T-cell (primary cell): Measurements from ENCODE around the gene SLC6A19. TPM values are rescaled to one million over a fixed set of nuclear protein-coding genes. Genes with fewer than 3 reads are reported as not detected.

ENCODE experiments used
- ATAC-seq, 4 experiments: fragments of 200-7000 bp in 3 of 4; fragments of 150-1000 bp in 1 of 4; cut with Tn5 transposase; replicated peaks in 1 of 4; 1 replicate in 3 of 4; 2 replicates in 1 of 4; pipeline ENCODE4 v1.10.0; 2021; ENCODE audit warnings: moderate library complexity in 3 of 4, mild to moderate bottlenecking in 2 of 4, moderate number of reproducible peaks in 1 of 4
- CTCF ChIA-PET, 2 donors: fragments of 300-600 bp; sonication (Branson Sonifier 250); formaldehyde crosslinking; loops; one replicate each; lab custom pipeline; 2022; ENCODE audit warnings: antibody characterized with exemption in 2 of 2; lab: Charles Lee
- POLR2A ChIA-PET, 2 donors: fragments of 300-600 bp; sonication (Branson Sonifier 250); formaldehyde crosslinking; loops; one replicate each; lab custom pipeline; 2022; ENCODE audit warnings: antibody characterized with exemption in 2 of 2; lab: Charles Lee
- DNase-seq, 35 experiments: peaks; one replicate each; pipeline versions ENCODE4 v3.0.0 to v3.0.0-alpha.2; 2013 to 2023
- H3K27ac ChIP-seq: one replicate; pipeline ENCODE4 v1.5.1; 2013; ENCODE audit warnings: low read length
- H3K27me3 ChIP-seq, 2 experiments: replicated peaks in 1 of 2; 1 replicate in 1 of 2; 2 replicates in 1 of 2; pipeline versions ENCODE4 v1.6.1 to v1.7.0; 2013; ENCODE audit warnings: low read length in 1 of 2, mixed read lengths in 1 of 2; ENCODE audit not compliant: control insufficient read depth in 2 of 2, insufficient read depth in 2 of 2; ENCODE audit errors: extremely low read depth in 1 of 2
- H3K36me3 ChIP-seq, 2 donors: 1 replicate in 1 of 2; 2 replicates in 1 of 2; pipeline versions ENCODE4 v1.6.1 to v1.7.0; 2013; ENCODE audit warnings: low read length in 1 of 2; ENCODE audit not compliant: control insufficient read depth in 2 of 2, insufficient read depth in 1 of 2; ENCODE audit errors: extremely low read depth in 1 of 2
- H3K4me1 ChIP-seq, 2 experiments: 1 replicate in 1 of 2; 2 replicates in 1 of 2; pipeline versions ENCODE4 v1.6.1 to v1.7.0; 2013; ENCODE audit warnings: low read length in 2 of 2, mixed read lengths in 1 of 2; ENCODE audit not compliant: insufficient read depth in 2 of 2, control insufficient read depth in 1 of 2; ENCODE audit errors: extremely low read depth in 1 of 2
- H3K4me3 ChIP-seq, 2 donors: 1 replicate in 1 of 2; 2 replicates in 1 of 2; pipeline versions ENCODE4 v1.5.1 to v1.7.0; 2013; ENCODE audit warnings: mild to moderate bottlenecking in 2 of 2, low read length in 1 of 2, moderate library complexity in 1 of 2; ENCODE audit not compliant: control insufficient read depth in 1 of 2; ENCODE audit errors: extremely low read depth in 1 of 2
- H3K9me3 ChIP-seq: 2 replicates; pipeline ENCODE4 v1.7.0; 2013
- H3K27ac Mint-ChIP-seq, 2 donors: one replicate each; pipeline ENCODE4 v1.8.0; 2020 to 2021; ENCODE audit warnings: mild to moderate bottlenecking in 2 of 2, mixed read lengths in 2 of 2
- H3K27me3 Mint-ChIP-seq, 2 donors: one replicate each; pipeline ENCODE4 v1.8.0; 2021 to 2022; ENCODE audit warnings: mixed read lengths in 2 of 2
- H3K36me3 Mint-ChIP-seq: one replicate; pipeline ENCODE4 v1.8.0; 2021; ENCODE audit warnings: mixed read lengths
- H3K4me1 Mint-ChIP-seq, 3 donors: one replicate each; pipeline ENCODE4 v1.8.0; 2020 to 2022; ENCODE audit warnings: mixed read lengths in 3 of 3, mild to moderate bottlenecking in 1 of 3
- H3K4me3 Mint-ChIP-seq, 3 donors: one replicate each; pipeline ENCODE4 v1.8.0; 2020 to 2022; ENCODE audit warnings: mild to moderate bottlenecking in 3 of 3, mixed read lengths in 3 of 3, moderate library complexity in 3 of 3
- H3K9me3 Mint-ChIP-seq, 3 donors: one replicate each; pipeline ENCODE4 v1.8.0; 2020 to 2022; ENCODE audit warnings: mixed read lengths in 3 of 3
- WGBS: methylation state at CpG from one replicate; pipeline ENCODE4 v1.1.5; 2013; ENCODE audit warnings: missing lambda C conversion rate; ENCODE audit not compliant: insufficient coverage; 5-methylcytosine and 5-hydroxymethylcytosine counted together
- total RNA-seq, 35 experiments: library from RNA in 6 of 35; stranded (reverse) in 6 of 35; fragments of 120-200 nt in 1 of 35; gene quantifications; one replicate each; pipeline versions ENCODE4 v1.2.1 to v1.2.4 and lab custom pipeline; 2013 to 2026

Gene SLC6A19
- total RNA-seq, 5 donors from 2014 or later (not counting 1 experiment from before 2014, with no cell fraction given): 0.06 TPM; not detected in 4

- WGBS: 84% methylated on average over 27 of the region's 29 CpGs
- ChIA-PET POLR2A (no interaction called here), CTCF (interaction anchor here in 1 of 2 donors (0.5 to 0.6 kb wide), 2 partner anchors 77 to 229 kb away, joined by 4 to 5 read pairs; no protein-coding TSS in a partner anchor)
- peaks cover 0 to 11% of the 10 kb centered on the region in 2 donors for H3K27me3 Mint-ChIP-seq
- no peak for DNase-seq
- H3K36me3 ChIP-seq: no peaks in the 10 kb centered on the region
- no peak overlapping the region for H3K4me3 ChIP-seq
- no peaks in the 10 kb centered on the region for H3K9me3 Mint-ChIP-seq
- no peak for ATAC-seq
- H3K27ac ChIP-seq: no peak overlapping the region
- peaks cover 2 to 4% (median 3%) of the 10 kb centered on the region in 3 donors for H3K4me1 Mint-ChIP-seq
- no peaks in the 10 kb centered on the region for H3K9me3 ChIP-seq
- H3K4me3 Mint-ChIP-seq: no peak overlapping the region
- H3K27me3 ChIP-seq: peaks cover 0 to 42% of the 10 kb centered on the region in 2 experiments
- H3K36me3 Mint-ChIP-seq: no peaks in the 10 kb centered on the region
- H3K27ac Mint-ChIP-seq: no peak overlapping the region
- H3K4me1 ChIP-seq: peaks cover 0 to 13% of the 10 kb centered on the region in 2 experiments
These were observed 48.2 kb downstream of the SLC6A19 start for GRCh38 chr5:1249366-1250280.

GRCh38 chr5:1251678-1252580 is 50.5 kb downstream of the SLC6A19 start:
- H3K4me3 Mint-ChIP-seq: no peak overlapping the region
- H3K27ac Mint-ChIP-seq: no peak overlapping the region
- H3K4me1 Mint-ChIP-seq: peaks cover 16 to 21% (median 18%) of the 10 kb centered on the region in 3 donors
- ATAC-seq (no peak), DNase-seq (no peak)
- H3K9me3 ChIP-seq: no peaks in the 10 kb centered on the region
- H3K36me3 Mint-ChIP-seq: no peaks in the 10 kb centered on the region
- H3K27ac ChIP-seq: no peak overlapping the region
- H3K27me3 Mint-ChIP-seq: peaks cover 0 to 7% of the 10 kb centered on the region in 2 donors
- H3K4me3 ChIP-seq: no peak overlapping the region
- H3K27me3 ChIP-seq: peaks cover 0 to 29% of the 10 kb centered on the region in 2 experiments
- no peaks in the 10 kb centered on the region for H3K36me3 ChIP-seq
- ChIA-PET POLR2A (no interaction called here), CTCF (no interaction called here)
- peaks cover 6 to 25% of the 10 kb centered on the region in 2 experiments for H3K4me1 ChIP-seq
- no peaks in the 10 kb centered on the region for H3K9me3 Mint-ChIP-seq
- 87% methylated on average over 22 of the region's 27 CpGs for WGBS

GRCh38 chr5:1252681-1253080 is 51.3 kb downstream of the SLC6A19 start:
- no peaks in the 10 kb centered on the region for H3K9me3 Mint-ChIP-seq
- WGBS: 93% methylated on average over 4 of the region's 9 CpGs
- H3K36me3 Mint-ChIP-seq: no peaks in the 10 kb centered on the region
- Histone ChIP-seq H3K27me3 (peaks cover 0 to 22% of the 10 kb centered on the region in 2 experiments), H3K4me1 (peaks cover 6 to 25% of the 10 kb centered on the region in 2 experiments), H3K4me3 (no peak overlapping the region), H3K36me3 (no peaks in the 10 kb centered on the region), H3K9me3 (no peaks in the 10 kb centered on the region), H3K27ac (no peak overlapping the region)
- no peak overlapping the region for H3K4me3 Mint-ChIP-seq
- ChIA-PET POLR2A (no interaction called here), CTCF (no interaction called here)
- H3K27ac Mint-ChIP-seq: no peak overlapping the region
- DNase-seq (no peak), ATAC-seq (no peak)
- H3K4me1 Mint-ChIP-seq: peaks cover 16 to 21% (median 18%) of the 10 kb centered on the region in 3 donors
- peaks cover 0 to under 1% of the 10 kb centered on the region in 2 donors for H3K27me3 Mint-ChIP-seq

- Mint-ChIP-seq H3K4me3 (no peak overlapping the region), H3K4me1 (peaks cover 16 to 21% (median 18%) of the 10 kb centered on the region in 3 donors), H3K27me3 (peaks cover 0 to 2% of the 10 kb centered on the region in 2 donors), H3K9me3 (no peaks in the 10 kb centered on the region), H3K36me3 (no peaks in the 10 kb centered on the region), H3K27ac (no peak overlapping the region)
- ATAC-seq (no peak), DNase-seq (no peak)
- no peaks in the 10 kb centered on the region for H3K36me3 ChIP-seq
- WGBS: 94% methylated on average over 33 of the region's 33 CpGs
- no peaks in the 10 kb centered on the region for H3K9me3 ChIP-seq
- H3K4me3 ChIP-seq: no peak overlapping the region
- ChIA-PET POLR2A (no interaction called here), CTCF (no interaction called here)
- H3K27me3 ChIP-seq: peaks cover 0 to 13% of the 10 kb centered on the region in 2 experiments
- no peak overlapping the region for H3K27ac ChIP-seq
- peaks cover 6 to 25% of the 10 kb centered on the region in 2 experiments for H3K4me1 ChIP-seq
These were observed 52.2 kb downstream of the SLC6A19 start for GRCh38 chr5:1253456-1254105.

GRCh38 chr5:1254196-1254595 is 52.8 kb downstream of the SLC6A19 start:
- peak overlapping the region in 1 of 3 donors; percentile 80 for H3K4me3 Mint-ChIP-seq
- WGBS: 92% methylated on average over 19 of the region's 19 CpGs
- no peaks in the 10 kb centered on the region for H3K9me3 Mint-ChIP-seq
- no peak overlapping the region for H3K27ac Mint-ChIP-seq
- DNase-seq (no peak), ATAC-seq (no peak)
- H3K36me3 Mint-ChIP-seq: no peaks in the 10 kb centered on the region
- H3K27me3 ChIP-seq: peaks cover 0 to 11% of the 10 kb centered on the region in 2 experiments
- no peak overlapping the region for H3K27ac ChIP-seq
- peaks cover 6 to 25% of the 10 kb centered on the region in 2 experiments for H3K4me1 ChIP-seq
- H3K4me1 Mint-ChIP-seq: peaks cover 16 to 21% (median 18%) of the 10 kb centered on the region in 3 donors
- POLR2A ChIA-PET: no interaction called here
- peaks cover 0 to 2% of the 10 kb centered on the region in 2 donors for H3K27me3 Mint-ChIP-seq
- CTCF ChIA-PET: no interaction called here
- no peaks in the 10 kb centered on the region for H3K9me3 ChIP-seq
- H3K4me3 ChIP-seq: no peak overlapping the region
- H3K36me3 ChIP-seq: no peaks in the 10 kb centered on the region
